Lower lobe of right lung (tissue), 2 donors: ENCODE results near the gene MLIP. TPM values are rescaled to one million over a fixed set of nuclear protein-coding genes. Genes with fewer than 3 reads are reported as not detected.

Source experiments
- ATAC-seq, 2 donors: fragments of 200-7000 bp; cut with Tn5 transposase; one replicate each; pipeline ENCODE4 v1.9.1; 2020 to 2022; ENCODE audit warnings: mild to moderate bottlenecking in 2 of 2, moderate library complexity in 2 of 2
- DNase-seq: peaks from one replicate; pipeline ENCODE4 v3.0.0-alpha.2; 2020
- H3K27ac ChIP-seq: fragments of 200-600 bp; one replicate; pipeline ENCODE4 v1.8.0; 2022
- H3K27me3 ChIP-seq: fragments of 200-600 bp; one replicate; pipeline ENCODE4 v1.8.0; 2022; ENCODE audit warnings: low read depth
- H3K36me3 ChIP-seq: fragments of 200-600 bp; one replicate; pipeline ENCODE4 v1.8.0; 2022; ENCODE audit warnings: mild to moderate bottlenecking
- H3K4me1 ChIP-seq: fragments of 200-600 bp; one replicate; pipeline ENCODE4 v1.8.0; 2022
- H3K4me3 ChIP-seq: fragments of 200-600 bp; one replicate; pipeline ENCODE4 v1.8.0; 2022; ENCODE audit warnings: mild to moderate bottlenecking
- H3K9me3 ChIP-seq: fragments of 200-600 bp; one replicate; pipeline ENCODE4 v1.8.0; 2022
- intact Hi-C: fragments of 100-400 bp; cut with DNase I; formaldehyde crosslinking; loops from one replicate; pipeline ENCODE4 v1.11.0; 2022
- total RNA-seq: library from RNA; stranded (reverse); fragmentation: NEBNext Ultra II Directional; extraction: Animal tissue kit (Norgen Biotek cat#: 25700); gene quantifications from one replicate; pipeline ENCODE4 v1.2.1, GENCODE V29; 2021
- TF ChIP-seq, protein P1 (sequence below): fragments of 200-600 bp; IDR thresholded peaks from one replicate; pipeline ENCODE4 v1.8.0; 2022; ENCODE audit warnings: antibody characterized with exemption, mild to moderate bottlenecking
- donor health status: DM: no; HTN: yes; CAD: no; lungs with severe emphysema.

Gene MLIP
- total RNA-seq, 1 donor from 2014 or later = not detected

DNA sequence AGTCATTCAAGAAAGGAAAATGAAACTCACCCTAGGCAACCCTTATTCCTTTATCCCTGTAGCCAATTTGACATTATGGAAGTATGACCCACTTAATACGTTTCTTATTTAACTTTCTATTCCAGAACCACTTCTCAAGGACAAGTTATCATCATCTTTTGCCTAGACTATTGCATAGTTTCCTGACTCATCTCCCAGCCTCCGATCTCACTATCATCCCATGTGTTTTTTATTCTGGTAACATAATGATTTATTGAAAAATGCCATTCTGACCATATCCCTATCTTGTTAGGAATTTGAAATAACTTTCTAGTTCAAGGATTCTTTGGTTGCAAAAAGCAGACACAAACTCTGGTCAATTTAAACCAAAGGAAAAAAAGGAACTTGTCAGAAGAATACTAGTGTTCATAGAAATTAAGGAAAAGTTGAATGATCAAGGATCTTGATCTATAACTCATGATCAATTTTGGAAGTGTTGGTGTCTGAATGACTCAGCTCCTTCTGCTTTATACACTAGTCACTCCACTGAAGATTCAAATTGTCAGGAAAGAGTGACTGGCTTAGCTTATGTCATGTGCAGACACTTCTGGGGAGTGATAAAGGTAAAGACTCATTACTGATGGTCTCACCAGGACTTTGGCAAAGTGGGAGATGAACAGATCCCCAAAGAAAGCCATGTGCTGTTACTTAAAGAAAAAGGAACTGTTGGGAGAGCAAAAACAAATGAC lies 188.5 kb downstream of the MLIP start:
- Histone ChIP-seq H3K27me3 (no peaks in the 10 kb centered on the region), H3K9me3 (no peaks in the 10 kb centered on the region), H3K4me3 (no peak overlapping the region), H3K4me1 (no peaks in the 10 kb centered on the region), H3K27ac (no peak overlapping the region), H3K36me3 (no peaks in the 10 kb centered on the region)
- TF ChIP-seq, protein P1, sequence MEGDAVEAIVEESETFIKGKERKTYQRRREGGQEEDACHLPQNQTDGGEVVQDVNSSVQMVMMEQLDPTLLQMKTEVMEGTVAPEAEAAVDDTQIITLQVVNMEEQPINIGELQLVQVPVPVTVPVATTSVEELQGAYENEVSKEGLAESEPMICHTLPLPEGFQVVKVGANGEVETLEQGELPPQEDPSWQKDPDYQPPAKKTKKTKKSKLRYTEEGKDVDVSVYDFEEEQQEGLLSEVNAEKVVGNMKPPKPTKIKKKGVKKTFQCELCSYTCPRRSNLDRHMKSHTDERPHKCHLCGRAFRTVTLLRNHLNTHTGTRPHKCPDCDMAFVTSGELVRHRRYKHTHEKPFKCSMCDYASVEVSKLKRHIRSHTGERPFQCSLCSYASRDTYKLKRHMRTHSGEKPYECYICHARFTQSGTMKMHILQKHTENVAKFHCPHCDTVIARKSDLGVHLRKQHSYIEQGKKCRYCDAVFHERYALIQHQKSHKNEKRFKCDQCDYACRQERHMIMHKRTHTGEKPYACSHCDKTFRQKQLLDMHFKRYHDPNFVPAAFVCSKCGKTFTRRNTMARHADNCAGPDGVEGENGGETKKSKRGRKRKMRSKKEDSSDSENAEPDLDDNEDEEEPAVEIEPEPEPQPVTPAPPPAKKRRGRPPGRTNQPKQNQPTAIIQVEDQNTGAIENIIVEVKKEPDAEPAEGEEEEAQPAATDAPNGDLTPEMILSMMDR = no peak
- ATAC-seq (no peak), DNase-seq (no peak)
- intact Hi-C loops = no loop called here

DNA sequence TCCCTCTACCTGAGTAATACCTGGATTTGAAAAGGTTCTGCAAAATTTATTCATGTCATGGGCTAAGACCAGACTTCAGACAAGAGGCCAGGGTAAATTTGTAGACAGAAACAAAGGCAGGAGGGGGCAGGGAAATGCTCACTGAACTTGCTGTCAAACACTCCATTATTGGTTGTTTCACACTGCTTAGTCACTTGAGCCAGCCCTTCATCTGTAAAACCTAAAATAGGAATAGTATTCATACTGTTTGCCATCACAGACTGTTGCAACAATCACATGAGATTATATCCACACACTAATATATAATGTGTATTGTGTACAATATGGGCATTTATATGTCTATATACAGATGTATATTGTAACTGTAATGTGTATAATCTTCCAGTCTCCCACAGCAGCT lies 190.5 kb downstream of the MLIP start:
- H3K9me3 ChIP-seq = no peaks in the 10 kb centered on the region
- ATAC-seq (no peak), DNase-seq (no peak)
- no peaks in the 10 kb centered on the region for H3K27me3 ChIP-seq
- TF ChIP-seq, protein P1 = no peak
- H3K4me1 ChIP-seq = no peaks in the 10 kb centered on the region
- H3K4me3 ChIP-seq = no peak overlapping the region
- no peaks in the 10 kb centered on the region for H3K36me3 ChIP-seq
- no peak overlapping the region for H3K27ac ChIP-seq
- intact Hi-C loops = no loop called here

DNA sequence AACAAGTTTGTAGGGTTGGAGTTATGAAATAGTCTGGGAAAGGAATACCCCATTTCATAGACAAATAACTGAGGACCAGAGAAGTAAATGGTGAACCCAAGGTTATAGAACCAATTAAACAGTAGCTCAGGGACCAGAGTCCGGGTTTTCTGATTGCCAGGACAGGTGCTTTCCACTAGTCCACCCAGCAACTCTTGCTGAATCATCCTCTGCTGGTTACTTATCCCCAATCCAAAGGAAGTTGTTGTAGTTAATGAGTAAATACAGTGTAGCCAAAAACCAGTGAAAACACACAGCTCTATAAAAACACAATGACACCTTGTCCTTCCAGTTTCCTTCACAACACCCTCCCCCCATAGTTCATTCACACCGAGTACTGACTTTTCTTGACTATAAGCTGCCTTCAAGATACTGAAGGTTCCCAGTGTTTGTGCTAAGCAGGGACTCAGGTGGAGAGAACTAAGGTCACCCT lies 196.2 kb downstream of the MLIP start:
- Histone ChIP-seq H3K36me3 (no peaks in the 10 kb centered on the region), H3K27ac (no peak overlapping the region), H3K4me1 (no peaks in the 10 kb centered on the region), H3K9me3 (no peaks in the 10 kb centered on the region), H3K27me3 (no peaks in the 10 kb centered on the region), H3K4me3 (no peak overlapping the region)
- DNase-seq (no peak), ATAC-seq (no peak)
- intact Hi-C loops = no loop called here
- TF ChIP-seq, protein P1 = no peak

DNA sequence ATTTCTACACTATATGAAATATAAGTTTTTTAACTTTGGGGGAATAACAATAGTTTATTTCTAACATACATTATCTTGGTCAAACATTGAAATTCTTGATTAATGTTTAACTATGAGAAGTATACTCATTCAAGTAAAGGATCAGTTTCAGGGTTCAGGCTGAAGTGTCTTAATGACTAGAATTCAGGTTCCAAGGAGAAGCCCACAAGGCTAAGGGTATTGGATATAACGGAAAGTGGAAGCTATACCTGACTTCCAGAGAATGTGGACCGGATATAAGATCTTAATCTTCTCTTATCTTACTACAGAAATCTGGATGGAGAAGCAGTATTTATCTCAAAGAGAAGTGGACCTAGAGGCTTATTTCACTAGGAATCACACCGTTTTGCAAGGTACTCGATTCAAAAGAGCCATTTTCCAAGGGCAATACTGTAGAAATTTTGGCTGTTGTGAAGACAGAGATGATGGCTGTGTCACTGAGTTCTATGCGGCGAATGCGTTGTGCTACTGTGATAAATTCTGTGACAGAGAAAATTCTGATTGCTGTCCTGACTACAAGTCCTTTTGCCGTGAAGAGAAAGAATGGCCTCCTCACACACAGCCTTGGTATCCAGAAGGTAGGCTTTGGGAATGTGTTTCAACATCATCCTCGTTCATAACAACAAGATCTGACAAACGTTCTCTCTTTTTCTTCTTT lies 197.2 kb downstream of the MLIP start, which contains the start of gene TINAG:
TSS of gene TINAG (plus strand) at position 153 of the 697 bp plus-strand sequence. CDS start at position 263, 110 bp downstream.
- Histone ChIP-seq H3K36me3 (no peaks in the 10 kb centered on the region), H3K27ac (no peak within 1 kb of the TSS), H3K4me1 (no peaks in the 10 kb centered on the region), H3K27me3 (no peaks in the 10 kb centered on the region), H3K9me3 (no peaks in the 10 kb centered on the region), H3K4me3 (no peak within 1 kb of the TSS)
- intact Hi-C loops = no loop called here
- ATAC-seq (no peak), DNase-seq (no peak)
- TF ChIP-seq, protein P1 = no peak

DNA sequence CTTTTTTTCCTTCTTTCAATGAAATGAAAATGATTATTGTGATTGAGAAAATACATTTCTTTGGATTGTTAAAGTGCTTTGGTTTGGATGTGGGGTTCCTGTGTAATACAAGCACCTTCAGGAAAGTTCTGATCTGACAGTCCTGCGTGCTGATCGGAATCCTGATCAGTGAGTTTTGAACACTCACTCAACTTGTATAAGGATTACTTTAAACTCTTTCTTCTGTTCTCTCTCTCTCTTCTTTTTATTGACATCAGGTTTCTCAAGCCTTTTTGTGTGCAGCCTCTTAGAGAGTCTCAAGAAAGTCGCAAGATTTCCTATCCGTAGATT lies 197.7 kb downstream of the MLIP start:
- intact Hi-C loops = no loop called here
- no peak for ATAC-seq
- no peak overlapping the region for H3K4me3 ChIP-seq
- DNase-seq = no peak
- no peaks in the 10 kb centered on the region for H3K9me3 ChIP-seq
- TF ChIP-seq, protein P1 = no peak
- no peaks in the 10 kb centered on the region for H3K27me3 ChIP-seq
- H3K4me1 ChIP-seq = no peaks in the 10 kb centered on the region
- H3K27ac ChIP-seq = no peak overlapping the region
- H3K36me3 ChIP-seq = no peaks in the 10 kb centered on the region
